22Rv1 (cell line): Measurements from ENCODE around the gene SMYD3.
"Not testable (repeated sequence)": the region's sequence is repeated elsewhere in the genome, so short reads cannot be mapped to it uniquely, and the experiment has no call there.

Experiments used
- CTCF ChIP-seq: fragments of 450-650 bp; IDR thresholded peaks from 2 replicates; pipeline ENCODE4 v1.5.1; 2017; ENCODE audit warnings: mild to moderate bottlenecking
- ZFX ChIP-seq: fragments of 450-650 bp; IDR thresholded peaks from 2 replicates; pipeline ENCODE4 v1.6.1; 2017; ENCODE audit warnings: antibody characterized with exemption, borderline replicate concordance

GRCh38 chr1:246071561-246071960 is 435.5 kb downstream of the SMYD3 start:
- not testable (repeated sequence) for TF ChIP-seq CTCF, ZFX
